ENCODE results near the gene NEU3. TPM values are rescaled to one million over a fixed set of nuclear protein-coding genes. Genes with fewer than 3 reads are reported as not detected.

The NEU3 gene
- total RNA-seq (2012; rRNA removed) (8.3 and 10.6 TPM in 2 replicates), polyA plus RNA-seq (2012; rRNA removed) (5.1 and 5.5 TPM in 2 replicates), Bru-seq, nascent RNA (percentile 61 among the genes with signal in this experiment), BruChase-seq, experiment 1, labeled RNA remaining after a 6-hour chase (percentile 69 among the genes with signal in this experiment), BruChase-seq, experiment 2, labeled RNA remaining after a 2-hour chase (percentile 82 among the genes with signal in this experiment)
- polyA plus RNA-seq (2012; cell fraction: cytosol; rRNA removed) = 2.8 and 3.4 TPM in 2 replicates
- 18.9 and 19.2 TPM in 2 replicates for polyA plus RNA-seq (2012; cell fraction: nucleus; rRNA removed; ENCODE audit: low replicate concordance)
- long read RNA-seq, partial matches to known transcripts = 1 of 3 reads
- long read RNA-seq, other reads (novel, unspliced or antisense) = 1 of 3 reads

GRCh38 chr11:74988541-74989259 is at the start of gene NEU3:
NEU3 (plus strand) TSS chr11:74988933; CDS start chr11:74989061, 128 bp downstream.
- Histone ChIP-seq H3K4ac (ENCODE audit: low read depth, low read length) (peak within 1 kb of the TSS; percentile 38), H4K20me1 (ENCODE audit: insufficient read depth, low read length) (no peaks in the 10 kb centered on the region), H3K27me3 (ENCODE audit: control insufficient read depth, insufficient read depth, low read length) (no peaks in the 10 kb centered on the region), H3K36me3 (ENCODE audit: control insufficient read depth, insufficient read depth, low read length) (no peaks in the 10 kb centered on the region), H3K4me3 (ENCODE audit: insufficient read depth, low read depth, low read length) (peak within 1 kb of the TSS; percentile 87), H3K4me1 (ENCODE audit: control insufficient read depth, insufficient read depth, low read length) (no peaks in the 10 kb centered on the region), H3K9me3 (ENCODE audit: control insufficient read depth, insufficient read depth, low read length) (no peaks in the 10 kb centered on the region), H2BK120ac (ENCODE audit: low read depth, low read length) (no peak within 1 kb of the TSS), H3K9ac (ENCODE audit: low read depth, low read length) (peak within 1 kb of the TSS; percentile 60), H3K27ac (ENCODE audit: insufficient read depth, low read length) (peak within 1 kb of the TSS; percentile 42), H4K8ac (ENCODE audit: low read depth in 2 of 2, low read length in 2 of 2) (peak within 1 kb of the TSS; percentile 7 to 82; a peak in 3 of 4 replicates), H2BK20ac (ENCODE audit: low read depth, low read length) (no peak within 1 kb of the TSS), H2AK5ac (ENCODE audit: low read depth, low read length) (no peak within 1 kb of the TSS; the same call in 1 of the 2 replicates), H3K9me1 (ENCODE audit: insufficient read depth, low read length) (0 out of 2 replicates have a peak, but pooled peaks cover 5% of the 10 kb centered on the region), H3K23ac (ENCODE audit: low read depth, low read length) (peak within 1 kb of the TSS; percentile 83), H4K5ac (ENCODE audit: low read depth, low read length) (0 out of 2 replicates have a peak within 1 kb of the TSS, but pooled peaks have one; percentile 59), H3K79me1 (ENCODE audit: low read depth in 1 of 2, low read length in 2 of 2) (peaks cover 10 to 19% of the 10 kb centered on the region in 2 experiments), H3K4me2 (ENCODE audit: low read depth, low read length) (peak within 1 kb of the TSS; percentile 85), H3K56ac (ENCODE audit: extremely low read depth, insufficient read depth, low read length) (peak within 1 kb of the TSS; percentile 42; the same call in 1 of the 2 replicates), H2AFZ (replicated peaks; ENCODE audit: low read length, poor library complexity) (peak within 1 kb of the TSS; percentile 94), H3K18ac (ENCODE audit: low read depth, low read length) (peak within 1 kb of the TSS; percentile 15; the same call in 1 of the 2 replicates), H4K91ac (ENCODE audit: insufficient read depth, low read depth, low read length) (0 out of 2 replicates have a peak within 1 kb of the TSS, but pooled peaks have one; percentile 6), H2AK9ac (replicated peaks; ENCODE audit: low read depth, low read length, poor library complexity) (no peak within 1 kb of the TSS), H2BK15ac (ENCODE audit: low read depth, low read length) (no peak within 1 kb of the TSS; the same call in 2 of the 3 replicates), H3K14ac (replicated peaks; ENCODE audit: low read depth, low read length) (peak within 1 kb of the TSS; percentile 40), H2BK5ac (ENCODE audit: low read depth, low read length, poor library complexity, severe bottlenecking) (peak within 1 kb of the TSS; percentile 22)
- DNase-seq (peak; percentile 69), ATAC-seq (ENCODE audit: low read depth) (peak; percentile 96)
- in situ Hi-C loops (cut with MboI; ENCODE audit: low sequenced_read_pairs) = no loop called here
- POLR2A ChIA-PET (ENCODE audit: unreplicated experiment) = interaction anchor here (0.7 kb wide), 1 partner anchor 11 kb away, joined by 13 read pairs; no protein-coding TSS in a partner anchor
- CTCF ChIA-PET = interaction anchor here (0.6 to 0.7 kb wide), 2 partner anchors 25 to 152 kb away, joined by 3 read pairs; no protein-coding TSS in a partner anchor
- BruUV-seq (replicated peaks) = no TSS peak
- no peak for TF ChIP-seq SMC3 (IDR thresholded peaks at IDR 0.05; ENCODE audit: low read depth, low read length)
- no peak for TF ChIP-seq BHLHE40 (IDR thresholded peaks at IDR 0.05; ENCODE audit: low read depth, low read length)
- no peak; the same call in 1 of the 2 replicates for TF ChIP-seq MAZ (IDR thresholded peaks at IDR 0.05; ENCODE audit: borderline replicate concordance, low read depth, low read length)
- TF ChIP-seq CEBPB (IDR thresholded peaks at IDR 0.05; ENCODE audit: low read depth, low read length) = peak; percentile 34; the same call in 1 of the 2 replicates
- 0 out of 2 replicates have a peak, but pooled peaks have one; percentile 7 for TF ChIP-seq MXI1 (IDR thresholded peaks at IDR 0.05; ENCODE audit: borderline replicate concordance, low read depth, low read length)
- TF ChIP-seq MAFK (IDR thresholded peaks at IDR 0.05; ENCODE audit: low read depth, low read length) = no peak
- TF ChIP-seq RCOR1 (IDR thresholded peaks at IDR 0.05; ENCODE audit: insufficient replicate concordance, low read length) = no peak
- TF ChIP-seq, protein P1, sequence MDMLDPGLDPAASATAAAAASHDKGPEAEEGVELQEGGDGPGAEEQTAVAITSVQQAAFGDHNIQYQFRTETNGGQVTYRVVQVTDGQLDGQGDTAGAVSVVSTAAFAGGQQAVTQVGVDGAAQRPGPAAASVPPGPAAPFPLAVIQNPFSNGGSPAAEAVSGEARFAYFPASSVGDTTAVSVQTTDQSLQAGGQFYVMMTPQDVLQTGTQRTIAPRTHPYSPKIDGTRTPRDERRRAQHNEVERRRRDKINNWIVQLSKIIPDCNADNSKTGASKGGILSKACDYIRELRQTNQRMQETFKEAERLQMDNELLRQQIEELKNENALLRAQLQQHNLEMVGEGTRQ (IDR thresholded peaks at IDR 0.05; ENCODE audit: low read depth, low read length) = no peak
- TF ChIP-seq RFX5 (IDR thresholded peaks at IDR 0.05; ENCODE audit: low read depth, low read length) = no peak
- TF ChIP-seq NFE2L2 (IDR thresholded peaks at IDR 0.05; ENCODE audit: low read depth, low read length) = no peak
- TF ChIP-seq POLR2A (IDR thresholded peaks at IDR 0.05; ENCODE audit: low read depth, low read length) = peak; percentile 75
- intact Hi-C loops (cut with micrococcal nuclease) = loop anchor here (2.0 kb wide), 1 partner anchor 40 kb away; the partner anchor contains the start of genes SPCS2 and XRRA1
- 2% methylated on average over 9 of the region's 46 CpGs; no CpG with 5 or more reads in 1 of the 2 experiments for WGBS, 2 experiments (ENCODE audit: extremely low coverage in 2 of 2, insufficient read length in 1 of 2)
- dilution Hi-C loops (cut with HindIII; ENCODE audit: low sequenced_read_pairs, unreplicated experiment) = no loop called here
